ENCODE results near the gene SMC6.

SMC6 gene

GRCh38 chr2:17717666-17718065 is 35.9 kb downstream of the SMC6 start:
- DNase-seq (ENCODE audit: low read depth in 3 of 3), result no peak

DNA sequence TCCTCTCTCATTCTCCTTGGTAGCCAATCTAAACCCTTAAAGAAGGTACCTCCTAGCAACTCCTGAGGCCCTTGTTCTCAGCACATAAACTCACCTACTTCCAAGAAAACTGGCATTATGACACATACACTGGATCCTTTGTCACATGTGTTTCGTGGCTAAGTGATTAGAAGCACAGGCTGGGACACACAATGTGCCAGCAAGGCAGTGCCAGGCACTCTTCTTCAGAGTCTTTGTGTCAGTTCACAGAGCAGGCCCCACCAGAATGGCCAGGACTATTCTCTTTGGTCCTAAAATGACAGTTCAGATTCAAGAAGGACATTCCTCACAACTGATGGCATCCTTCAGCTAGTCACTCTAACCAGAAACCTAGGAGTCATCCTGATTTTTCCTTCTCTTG is 40.3 kb downstream of the SMC6 start:
- DNase-seq (ENCODE audit: low read depth in 3 of 3), result no peak

GRCh38 chr2:17710547-17711248 is 42.9 kb downstream of the SMC6 start:
- no peak for DNase-seq (ENCODE audit: low read depth in 3 of 3)

- no peak for DNase-seq (ENCODE audit: low read depth in 3 of 3)
Measured at GRCh38 chr2:17709897-17710296, 43.7 kb downstream of the SMC6 start.

GRCh38 chr2:17708501-17708900 is 45.1 kb downstream of the SMC6 start:
- DNase-seq (ENCODE audit: low read depth in 3 of 3), result no peak

- DNase-seq (ENCODE audit: low read depth in 3 of 3), result no peak
Measured at GRCh38 chr2:17706845-17707244, 46.8 kb downstream of the SMC6 start.

DNA sequence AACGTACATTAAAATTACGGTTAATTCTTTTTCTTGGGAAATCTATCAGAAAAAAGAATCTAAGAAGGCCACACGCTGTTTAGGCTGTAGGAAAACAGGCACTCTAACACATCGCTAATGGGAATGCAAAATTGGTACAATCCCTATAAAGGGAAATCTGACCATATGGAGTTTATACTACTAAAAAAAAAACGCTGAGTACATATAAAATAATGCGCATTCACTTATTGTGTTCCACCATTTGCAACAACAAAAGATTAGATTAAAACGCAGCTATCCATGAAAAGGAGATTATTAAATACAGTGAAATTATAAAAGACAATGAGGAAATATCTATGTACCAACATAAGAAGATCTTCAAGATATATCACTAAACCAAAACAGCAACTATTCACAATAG is 62.8 kb downstream of the SMC6 start:
- DNase-seq (ENCODE audit: low read depth in 3 of 3), result no peak

- no peak for DNase-seq (ENCODE audit: low read depth in 3 of 3)
Measured at GRCh38 chr2:17689010-17689409, 64.6 kb downstream of the SMC6 start.

DNA sequence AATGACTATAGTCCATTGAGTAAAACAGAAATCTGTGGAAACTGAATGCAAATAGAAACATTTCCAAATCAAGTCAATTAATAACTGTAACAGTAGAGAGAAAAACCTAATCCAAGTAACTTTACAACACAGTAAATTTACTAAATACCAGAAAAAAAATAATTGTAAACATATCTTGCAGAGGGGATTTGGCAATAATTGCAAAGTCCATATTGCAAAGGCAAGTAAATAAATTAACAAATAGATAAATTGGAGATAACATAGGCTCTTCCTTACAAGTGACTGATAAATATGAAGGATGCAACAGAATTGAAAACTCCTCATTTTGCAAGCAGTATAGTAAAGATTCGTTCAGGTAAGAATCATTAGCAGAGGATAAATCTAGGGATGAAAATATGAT is 65.0 kb downstream of the SMC6 start:
- DNase-seq (ENCODE audit: low read depth in 3 of 3), result no peak

DNA sequence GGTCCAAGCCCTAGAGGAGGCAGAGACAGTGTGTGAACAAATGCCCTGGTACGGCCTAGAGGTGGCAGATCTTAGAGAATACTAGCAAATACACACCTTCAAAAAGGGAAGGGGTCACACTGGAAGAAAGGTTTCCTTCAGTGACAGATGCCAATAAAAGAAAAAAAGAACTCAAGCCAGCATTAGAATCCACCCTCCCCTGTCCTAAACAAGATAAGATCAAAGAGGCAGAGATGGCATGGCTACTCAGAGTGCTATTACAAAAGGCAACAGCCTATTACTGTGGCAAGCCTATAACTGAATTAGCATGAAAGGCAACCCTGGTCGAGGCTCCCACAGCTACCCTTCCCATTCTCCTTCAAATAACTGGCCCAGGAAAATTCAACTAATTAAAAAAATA is 69.6 kb downstream of the SMC6 start:
- DNase-seq (ENCODE audit: low read depth in 3 of 3), result no peak

GRCh38 chr2:17682098-17682857 is 71.3 kb downstream of the SMC6 start:
- no peak for DNase-seq (ENCODE audit: low read depth in 3 of 3)

DNA sequence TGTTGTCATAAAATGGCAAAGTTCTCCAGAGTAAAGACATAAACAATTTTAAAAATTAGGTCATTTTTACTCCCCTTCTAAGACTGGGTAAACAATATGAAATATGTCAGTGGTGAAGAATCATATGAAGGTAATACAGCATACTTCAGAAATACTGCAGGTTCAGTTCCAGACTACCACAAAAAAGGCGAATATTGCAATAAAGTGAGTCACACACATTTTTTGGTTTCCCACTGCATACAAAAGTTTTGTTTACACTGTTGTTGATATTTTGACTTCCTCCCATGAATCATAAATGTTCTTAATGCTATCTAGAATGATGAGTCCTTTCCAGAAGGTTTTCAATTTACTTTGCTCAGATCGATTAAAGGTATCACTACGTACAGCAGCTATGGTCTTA is 73.5 kb downstream of the SMC6 start:
- DNase-seq (ENCODE audit: low read depth in 3 of 3), result no peak

DNA sequence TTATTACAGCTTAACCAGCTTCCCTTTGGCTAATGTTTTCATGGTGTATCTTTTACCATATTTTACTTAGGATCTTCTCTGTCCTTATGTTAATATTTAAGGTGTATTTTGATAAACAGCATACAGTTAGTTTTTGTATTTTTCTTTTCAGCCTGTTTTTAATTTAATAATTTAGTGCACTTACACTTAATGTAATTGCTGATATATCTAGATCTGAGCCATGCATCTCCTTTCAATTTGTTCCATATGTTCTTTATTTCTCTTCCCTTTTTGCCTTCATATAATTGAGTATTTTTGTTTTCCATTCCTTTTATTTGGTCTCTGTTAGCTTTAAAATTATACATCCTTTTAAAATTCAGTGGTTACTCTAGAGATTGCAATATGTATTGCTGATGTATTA is 78.8 kb downstream of the SMC6 start:
- no peak for DNase-seq (ENCODE audit: low read depth in 3 of 3)

DNA sequence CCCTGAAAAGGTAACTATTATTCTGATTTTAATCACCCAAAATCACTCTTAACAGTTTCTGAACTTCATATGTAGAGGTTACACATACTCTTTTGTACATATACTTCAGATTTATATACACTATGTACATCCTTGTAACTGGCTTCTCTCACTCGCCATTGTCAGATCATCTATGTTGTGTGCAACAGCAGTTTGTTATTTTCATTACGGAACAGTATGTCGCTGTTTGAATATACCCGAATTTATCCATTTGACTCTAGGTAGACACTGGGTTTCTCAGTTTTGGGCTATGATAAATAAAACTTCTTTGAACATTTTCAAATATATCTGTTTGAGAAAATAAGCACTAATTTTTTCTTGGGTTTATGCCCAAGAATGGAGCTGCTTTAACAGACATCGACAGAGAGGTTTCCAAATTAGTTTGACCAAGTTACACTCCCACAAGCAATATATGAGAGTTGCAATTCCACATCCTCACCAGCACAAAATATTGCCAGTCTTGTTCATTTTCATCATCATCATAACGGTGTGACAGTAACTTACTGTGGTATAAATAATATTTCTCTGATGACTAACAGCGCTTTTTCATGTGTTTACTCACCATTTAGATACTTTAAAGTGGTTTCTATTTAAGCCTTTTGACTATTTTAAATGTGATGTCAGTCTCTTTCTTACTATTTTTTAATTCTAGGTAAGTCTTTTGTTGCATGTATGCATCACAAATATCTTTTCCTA is 80.9 kb downstream of the SMC6 start:
- DNase-seq (ENCODE audit: low read depth in 3 of 3), result no peak

DNA sequence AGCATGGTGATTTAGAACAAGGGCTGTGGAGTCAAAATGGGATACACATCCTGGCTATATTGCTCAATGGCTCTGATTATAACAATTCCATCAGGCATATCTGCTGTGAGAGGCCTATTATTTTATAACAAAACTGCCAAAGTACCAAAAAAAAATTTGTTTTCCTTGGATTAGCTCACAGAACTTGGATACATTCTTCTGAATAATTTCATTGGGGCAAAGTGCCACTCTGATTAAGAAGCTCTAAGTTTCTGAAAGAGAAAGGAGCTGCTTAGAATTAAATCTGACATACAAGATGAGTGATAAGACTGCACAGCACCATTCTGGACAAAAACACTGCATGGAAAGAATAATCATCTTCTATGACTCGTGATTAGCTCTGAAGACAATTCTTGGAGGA is 85.7 kb downstream of the SMC6 start:
- no peak for DNase-seq (ENCODE audit: low read depth in 3 of 3)

- DNase-seq (ENCODE audit: low read depth in 3 of 3), result no peak
Measured at GRCh38 chr2:17664534-17664933, 89.1 kb downstream of the SMC6 start.

GRCh38 chr2:17662723-17663122 is 90.9 kb downstream of the SMC6 start:
- no peak for DNase-seq (ENCODE audit: low read depth in 3 of 3)

DNA sequence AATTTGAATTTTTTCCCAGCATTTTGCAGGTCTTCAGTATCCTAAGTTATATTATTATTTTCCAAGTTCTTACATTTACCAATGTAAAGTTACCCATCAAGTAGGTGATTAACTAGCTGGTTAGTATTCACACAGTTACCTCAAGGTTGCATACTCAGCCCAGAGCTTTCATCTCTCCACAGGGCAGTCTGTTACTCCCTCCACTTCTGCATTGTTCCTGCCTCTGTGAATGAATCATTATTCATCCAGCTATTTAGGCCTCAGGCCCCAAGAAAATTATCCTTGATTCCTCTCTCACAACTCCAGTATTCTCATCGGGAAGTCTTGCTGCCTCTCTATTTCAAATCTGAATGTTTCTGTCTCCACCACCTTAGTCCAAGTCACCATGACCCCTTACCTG is 92.2 kb downstream of the SMC6 start:
- DNase-seq (ENCODE audit: low read depth in 3 of 3), result no peak

- DNase-seq (ENCODE audit: low read depth in 3 of 3), result no peak
Measured at GRCh38 chr2:17660219-17660618, 93.4 kb downstream of the SMC6 start.

DNA sequence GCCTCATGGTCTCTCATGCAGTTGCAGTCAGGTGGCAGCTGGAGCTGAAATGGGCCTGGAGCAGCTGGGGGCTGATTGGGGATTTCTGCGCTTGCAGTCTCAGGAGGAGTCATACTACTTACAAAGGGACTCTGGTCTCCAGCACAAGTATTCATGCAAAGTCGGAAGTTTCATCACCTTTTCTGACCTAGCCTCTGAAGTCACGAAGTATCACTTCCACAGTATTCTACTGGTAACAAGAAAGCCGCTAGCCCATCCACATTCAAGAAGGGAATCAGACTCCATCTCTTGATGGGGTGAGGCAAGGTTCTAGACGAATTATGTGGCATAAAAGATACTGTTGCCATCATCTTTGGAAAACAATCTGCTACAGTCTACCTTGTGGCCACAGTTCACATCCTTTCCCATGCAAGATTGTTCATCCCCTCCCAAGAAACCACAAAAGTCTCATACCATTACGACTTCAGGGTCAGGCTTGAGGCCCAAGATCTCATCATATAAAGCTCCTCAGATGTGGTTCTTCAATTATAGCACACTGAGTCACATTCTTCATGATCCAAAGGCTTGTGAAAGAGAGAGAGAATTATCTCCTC is 95.3 kb downstream of the SMC6 start:
- no peak for DNase-seq (ENCODE audit: low read depth in 3 of 3)

DNA sequence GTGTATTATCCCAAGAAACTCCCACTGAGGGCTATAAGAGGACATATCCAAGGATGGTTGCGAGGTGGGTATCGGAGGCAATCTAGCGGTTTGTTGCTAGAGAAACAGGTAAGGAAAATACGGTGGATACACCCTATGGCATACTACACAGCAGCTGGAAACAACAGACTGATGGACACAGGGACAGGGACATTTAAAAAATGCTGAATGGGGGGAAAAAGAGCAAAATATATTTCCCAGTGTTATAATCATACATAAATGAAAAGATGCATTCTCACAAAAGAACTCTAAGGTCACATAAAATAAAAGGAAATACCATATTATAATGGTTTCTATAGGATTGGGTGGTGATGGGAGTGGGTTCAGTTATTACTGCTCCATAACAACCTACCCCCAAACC is 95.9 kb downstream of the SMC6 start:
- DNase-seq (ENCODE audit: low read depth in 3 of 3), result no peak

GRCh38 chr2:17652681-17653394 is 100.8 kb downstream of the SMC6 start:
- DNase-seq (ENCODE audit: low read depth in 3 of 3), result no peak

All from stimulated activated CD4-positive, alpha-beta T cell treated with anti-CD3 and anti-CD28 coated beads, TNF-alpha, amount 100 ng/mL, for 24 hours (primary cell).